H9 (cell line): ENCODE data around the gene SPCS2. TPM values are rescaled to one million over a fixed set of nuclear protein-coding genes. Genes with fewer than 3 reads are reported as not detected.

Experiments used
- DNase-seq: peaks from one replicate; pipeline ENCODE4 v3.0.0-alpha.2; 2017
- H2AFZ ChIP-seq: one replicate; pipeline ENCODE4 v1.6.1; 2013; ENCODE audit warnings: mild to moderate bottlenecking, low read length, control low read depth, moderate library complexity
- H2AK5ac ChIP-seq: 2 replicates; pipeline ENCODE4 v1.6.1; 2013; ENCODE audit warnings: low read length, control low read depth, mixed read lengths; ENCODE audit not compliant: insufficient read length
- H2BK120ac ChIP-seq: one replicate; pipeline ENCODE4 v1.6.1; 2013; ENCODE audit warnings: low read depth, mild to moderate bottlenecking, low read length, control low read depth, inconsistent platforms; ENCODE audit not compliant: poor library complexity, severe bottlenecking
- H2BK12ac ChIP-seq: 2 replicates; pipeline ENCODE4 v1.6.1; 2013; ENCODE audit warnings: low read length, control low read depth, mixed read lengths, low read depth; ENCODE audit not compliant: insufficient read length
- H2BK15ac ChIP-seq: 2 replicates; pipeline ENCODE4 v1.6.1; 2013; ENCODE audit warnings: low read depth, low read length, control low read depth
- H2BK20ac ChIP-seq: one replicate; pipeline ENCODE4 v1.6.1; 2013; ENCODE audit warnings: low read depth, mild to moderate bottlenecking, low read length, control low read depth, inconsistent platforms; ENCODE audit not compliant: poor library complexity, severe bottlenecking
- H2BK5ac ChIP-seq: 2 replicates; pipeline ENCODE4 v1.6.1; 2013; ENCODE audit warnings: low read length, control low read depth, mixed read lengths; ENCODE audit not compliant: insufficient read length
- H3K14ac ChIP-seq: 2 replicates; pipeline ENCODE4 v1.6.1; 2013; ENCODE audit warnings: low read length, control low read depth; ENCODE audit not compliant: insufficient read depth
- H3K18ac ChIP-seq: 2 replicates; pipeline ENCODE4 v1.6.1; 2013; ENCODE audit warnings: low read depth, mild to moderate bottlenecking, mixed read lengths, low read length, control low read depth; ENCODE audit not compliant: insufficient read length
- H3K23ac ChIP-seq: 2 replicates; pipeline ENCODE4 v1.6.1; 2013; ENCODE audit warnings: low read length, control low read depth, mixed read lengths, low read depth; ENCODE audit not compliant: insufficient read length
- H3K23me2 ChIP-seq: 2 replicates; pipeline ENCODE4 v1.6.1; 2013; ENCODE audit warnings: low read depth, mild to moderate bottlenecking, mixed read lengths, low read length, control low read depth; ENCODE audit not compliant: insufficient read length, poor library complexity, severe bottlenecking
- H3K27ac ChIP-seq: 2 replicates; pipeline ENCODE4 v1.5.1; 2013; ENCODE audit warnings: low read length, control low read depth, mixed read lengths, low read depth; ENCODE audit not compliant: insufficient read length
- H3K27me3 ChIP-seq: 2 replicates; pipeline ENCODE4 v1.6.1; 2013; ENCODE audit warnings: low read length, control low read depth, inconsistent platforms; ENCODE audit not compliant: insufficient read depth
- H3K4ac ChIP-seq: 2 replicates; pipeline ENCODE4 v1.6.1; 2013; ENCODE audit warnings: low read depth, mild to moderate bottlenecking, control low read depth, inconsistent platforms, low read length, moderate library complexity
- H3K4me1 ChIP-seq: 2 replicates; pipeline ENCODE4 v1.6.1; 2013; ENCODE audit warnings: low read length, control low read depth, inconsistent platforms; ENCODE audit not compliant: insufficient read depth
- H3K4me2 ChIP-seq: 2 replicates; pipeline ENCODE4 v1.6.1; 2013; ENCODE audit warnings: low read length, control low read depth, mixed read lengths; ENCODE audit not compliant: insufficient read length, insufficient read depth
- H3K56ac ChIP-seq: 2 replicates; pipeline ENCODE4 v1.6.1; 2013; ENCODE audit warnings: low read depth, mild to moderate bottlenecking, mixed read lengths, low read length, control low read depth; ENCODE audit not compliant: insufficient read length
- H3K79me1 ChIP-seq: 2 replicates; pipeline ENCODE4 v1.6.1; 2013; ENCODE audit warnings: low read depth, mild to moderate bottlenecking, moderate library complexity, low read length, control low read depth, inconsistent platforms; ENCODE audit not compliant: insufficient read depth, poor library complexity, severe bottlenecking
- H3K79me2 ChIP-seq: 2 replicates; pipeline ENCODE4 v1.6.1; 2013; ENCODE audit warnings: low read length, control low read depth, inconsistent platforms; ENCODE audit not compliant: insufficient read depth
- H3K9ac ChIP-seq: 2 replicates; pipeline ENCODE4 v1.6.1; 2013; ENCODE audit warnings: low read length, control low read depth, mixed read lengths; ENCODE audit not compliant: insufficient read length; ENCODE audit errors: extremely low read depth
- H3K9me3 ChIP-seq: one replicate; pipeline ENCODE4 v1.6.1; 2013; ENCODE audit warnings: low read depth, low read length, inconsistent platforms; ENCODE audit not compliant: control insufficient read depth
- H3T11ph ChIP-seq: one replicate; pipeline ENCODE4 v1.6.1; 2013; ENCODE audit warnings: mild to moderate bottlenecking, low read length, control low read depth, inconsistent platforms
- H4K20me1 ChIP-seq: one replicate; pipeline ENCODE4 v1.6.1; 2013; ENCODE audit not compliant: control insufficient read depth, insufficient read length, insufficient read depth
- H4K5ac ChIP-seq: 2 replicates; pipeline ENCODE4 v1.6.1; 2013; ENCODE audit warnings: low read depth, mild to moderate bottlenecking, mixed read lengths, low read length, control low read depth; ENCODE audit not compliant: insufficient read length
- H4K8ac ChIP-seq: replicated peaks from 2 replicates; pipeline ENCODE4 v1.6.1; 2013; ENCODE audit warnings: low read length, control low read depth, mixed read lengths, low read depth; ENCODE audit not compliant: insufficient read length
- H4K91ac ChIP-seq: 2 replicates; pipeline ENCODE4 v1.6.1; 2013; ENCODE audit warnings: low read depth, mild to moderate bottlenecking, moderate library complexity, mixed read lengths, low read length, control low read depth; ENCODE audit not compliant: insufficient read length
- H3K27ac Mint-ChIP-seq, 3 experiments: 2 replicates in 2 of 3; 3 replicates in 1 of 3; pipeline ENCODE4 v1.8.0; 2020 to 2021; ENCODE audit warnings: mixed read lengths in 3 of 3, mild to moderate bottlenecking in 1 of 3, moderate library complexity in 1 of 3
- H3K27me3 Mint-ChIP-seq: 2 replicates; pipeline ENCODE4 v1.8.0; 2021; ENCODE audit warnings: low read depth, mild to moderate bottlenecking, moderate library complexity, mixed read lengths
- H3K36me3 Mint-ChIP-seq, 3 experiments: 2 replicates in 2 of 3; 3 replicates in 1 of 3; pipeline ENCODE4 v1.8.0; 2020 to 2021; ENCODE audit warnings: low read depth in 3 of 3, mixed read lengths in 3 of 3; ENCODE audit not compliant: insufficient read depth in 1 of 3
- H3K4me1 Mint-ChIP-seq, 2 experiments: 2 replicates each; pipeline ENCODE4 v1.8.0; 2020; ENCODE audit warnings: mixed read lengths in 2 of 2
- H3K4me3 Mint-ChIP-seq, 2 experiments: 2 replicates in 1 of 2; 3 replicates in 1 of 2; pipeline ENCODE4 v1.8.0; 2020 to 2021; ENCODE audit warnings: mild to moderate bottlenecking in 2 of 2, mixed read lengths in 2 of 2, moderate library complexity in 1 of 2
- H3K9me3 Mint-ChIP-seq, 2 experiments: 2 replicates in 1 of 2; 3 replicates in 1 of 2; pipeline ENCODE4 v1.8.0; 2020; ENCODE audit warnings: mild to moderate bottlenecking in 2 of 2, mixed read lengths in 2 of 2, moderate library complexity in 1 of 2
- WGBS: extraction: QIAGEN DNeasy Blood & Tissue Kit; methylation state at CpG from one replicate; pipeline ENCODE4 v1.1.7; 2013; ENCODE audit warnings: missing lambda C conversion rate, low lambda C conversion rate, mixed read lengths; ENCODE audit not compliant: insufficient read length; ENCODE audit errors: extremely low coverage; 5-methylcytosine and 5-hydroxymethylcytosine counted together
- total RNA-seq: library from RNA; stranded (reverse); gene quantifications from 2 replicates; pipeline ENCODE4 v1.2.1, GENCODE V29; 2021
- TF ChIP-seq, protein P1 (sequence below): fragments of 200-600 bp; sonication (generic); conservative IDR thresholded peaks from 3 replicates; pipeline ENCODE4 v1.8.0; 2021; ENCODE audit warnings: antibody characterized with exemption, mild to moderate bottlenecking

SPCS2 gene
- total RNA-seq, 1 experiment from 2014 or later = 144 TPM

DNA sequence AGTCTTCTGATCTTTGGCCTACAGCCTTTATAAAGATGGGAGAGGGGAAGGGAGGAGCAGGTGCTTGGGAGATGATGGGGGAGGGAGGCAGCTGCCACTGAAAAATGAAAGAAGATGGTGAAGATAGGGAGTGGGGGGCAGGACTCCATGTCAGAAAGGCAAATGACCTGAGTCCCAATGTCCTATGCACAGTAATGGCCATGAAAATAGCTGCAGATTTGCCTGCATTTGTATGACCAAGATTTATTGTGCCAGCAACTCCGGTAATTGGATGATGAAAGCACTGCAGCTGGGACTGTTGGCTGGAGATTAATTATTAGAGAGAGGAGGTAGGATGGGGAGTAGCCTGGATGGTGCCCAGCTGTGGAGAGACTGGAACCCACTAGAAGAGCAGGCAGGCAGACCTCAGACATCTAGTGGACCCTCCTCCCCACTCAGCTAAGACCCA lies 75.7 kb downstream of the SPCS2 start:
- no CpG with 5 or more reads among the region's 1 CpG for whole genome bisulfite sequencing
- no peak overlapping the region for H4K5ac ChIP-seq

More for the DNA sequence above, 75.7 kb downstream of the SPCS2 start:
- TF ChIP-seq, protein P1, sequence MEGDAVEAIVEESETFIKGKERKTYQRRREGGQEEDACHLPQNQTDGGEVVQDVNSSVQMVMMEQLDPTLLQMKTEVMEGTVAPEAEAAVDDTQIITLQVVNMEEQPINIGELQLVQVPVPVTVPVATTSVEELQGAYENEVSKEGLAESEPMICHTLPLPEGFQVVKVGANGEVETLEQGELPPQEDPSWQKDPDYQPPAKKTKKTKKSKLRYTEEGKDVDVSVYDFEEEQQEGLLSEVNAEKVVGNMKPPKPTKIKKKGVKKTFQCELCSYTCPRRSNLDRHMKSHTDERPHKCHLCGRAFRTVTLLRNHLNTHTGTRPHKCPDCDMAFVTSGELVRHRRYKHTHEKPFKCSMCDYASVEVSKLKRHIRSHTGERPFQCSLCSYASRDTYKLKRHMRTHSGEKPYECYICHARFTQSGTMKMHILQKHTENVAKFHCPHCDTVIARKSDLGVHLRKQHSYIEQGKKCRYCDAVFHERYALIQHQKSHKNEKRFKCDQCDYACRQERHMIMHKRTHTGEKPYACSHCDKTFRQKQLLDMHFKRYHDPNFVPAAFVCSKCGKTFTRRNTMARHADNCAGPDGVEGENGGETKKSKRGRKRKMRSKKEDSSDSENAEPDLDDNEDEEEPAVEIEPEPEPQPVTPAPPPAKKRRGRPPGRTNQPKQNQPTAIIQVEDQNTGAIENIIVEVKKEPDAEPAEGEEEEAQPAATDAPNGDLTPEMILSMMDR = no peak
- H3K4me3 Mint-ChIP-seq = no peak overlapping the region
- Histone ChIP-seq H3K14ac (no peak overlapping the region), H2AFZ (no peak overlapping the region), H2BK15ac (no peak overlapping the region), H3K23ac (no peak overlapping the region), H3K56ac (no peak overlapping the region), H4K91ac (no peak overlapping the region), H2AK5ac (no peak overlapping the region), H2BK12ac (no peak overlapping the region), H3T11ph (no peak overlapping the region), H4K8ac (no peak overlapping the region), H3K4me2 (no peak overlapping the region), H3K18ac (no peak overlapping the region), H3K27ac (no peak overlapping the region), H3K79me2 (no peaks in the 10 kb centered on the region), H3K27me3 (no peaks in the 10 kb centered on the region), H4K20me1 (no peaks in the 10 kb centered on the region), H3K9me3 (no peaks in the 10 kb centered on the region), H2BK5ac (no peak overlapping the region), H3K4me1 (no peaks in the 10 kb centered on the region), H3K79me1 (no peaks in the 10 kb centered on the region), H3K4ac (no peak overlapping the region), H2BK20ac (no peak overlapping the region), H3K23me2 (no peaks in the 10 kb centered on the region), H2BK120ac (no peak overlapping the region), H3K9ac (no peak overlapping the region)
- DNase-seq = no peak
- peaks cover 5 to 13% (median 8%) of the 10 kb centered on the region in 3 experiments; a peak in 6 of 7 replicates for H3K36me3 Mint-ChIP-seq
- peaks cover 0 to 3% of the 10 kb centered on the region in 2 experiments; a peak in 1 of 4 replicates for H3K4me1 Mint-ChIP-seq
- H3K9me3 Mint-ChIP-seq = peaks cover 13% of the 10 kb centered on the region in 2 experiments
- no peaks in the 10 kb centered on the region for H3K27me3 Mint-ChIP-seq
- no peak overlapping the region for H3K27ac Mint-ChIP-seq
